Breast epithelium (tissue), 4 donors: ENCODE results near the gene PON1. TPM values are rescaled to one million over a fixed set of nuclear protein-coding genes. Genes with fewer than 3 reads are reported as not detected.

ENCODE experiments used
- DNase-seq, 2 donors: peaks; one replicate each; pipeline ENCODE4 v3.0.0-alpha.2; 2019; ENCODE audit warnings: low spot score in 2 of 2
- H3K27ac ChIP-seq, 2 donors: fragments of 200-600 bp; sonication (generic) in 1 of 2; one replicate each; pipeline ENCODE4 v1.5.1; 2016 to 2019; ENCODE audit warnings: mild to moderate bottlenecking in 1 of 2
- H3K27me3 ChIP-seq, 2 donors: fragments of 200-600 bp; sonication (generic) in 1 of 2; one replicate each; pipeline versions ENCODE4 v1.5.1 to v1.6.0; 2017 to 2019; ENCODE audit warnings: control low read depth in 1 of 2, mild to moderate bottlenecking in 1 of 2
- H3K36me3 ChIP-seq: fragments of 200-600 bp; one replicate; pipeline ENCODE4 v1.5.1; 2019
- H3K4me1 ChIP-seq, 2 donors: fragments of 200-600 bp; sonication (generic); one replicate each; pipeline ENCODE4 v1.5.1; 2016 to 2019; ENCODE audit warnings: control low read depth in 1 of 2
- H3K4me3 ChIP-seq, 3 donors: fragments of 200-600 bp; sonication (generic); 1 replicate in 2 of 3; 2 replicates in 1 of 3; pipeline ENCODE4 v1.5.1; 2016 to 2019; ENCODE audit warnings: mild to moderate bottlenecking in 3 of 3, moderate library complexity in 2 of 3
- H3K9me3 ChIP-seq, 2 donors: fragments of 200-600 bp; sonication (generic) in 1 of 2; one replicate each; pipeline ENCODE4 v1.5.1; 2016 to 2019; ENCODE audit warnings: control low read depth in 1 of 2
- POLR2A ChIP-seq: fragments of 450-650 bp; IDR thresholded peaks from one replicate; pipeline ENCODE4 v1.6.1; 2016; ENCODE audit warnings: antibody characterized with exemption, mild to moderate bottlenecking, moderate library complexity
- POLR2AphosphoS5 ChIP-seq, 3 donors: sonication (generic); formaldehyde crosslinking; IDR thresholded peaks; one replicate each; pipeline ENCODE4 v1.6.1; 2017; ENCODE audit warnings: antibody characterized with exemption in 3 of 3
- intact Hi-C: fragments of 100-400 bp; cut with DNase I; formaldehyde crosslinking; loops from one replicate; pipeline ENCODE4 v1.15.1; 2023; ENCODE audit warnings: low total_unique reads
- total RNA-seq, 3 donors: library from RNA; depleted of rRNA; stranded (reverse); fragments of >200 nt; gene quantifications; one replicate each; pipeline ENCODE4 v1.1.0, GENCODE V29; 2016
- TF ChIP-seq, protein P1 (sequence below), 3 donors: fragments of 450-650 bp; IDR thresholded peaks; one replicate each; pipeline ENCODE4 v1.5.1; 2016 to 2017; ENCODE audit warnings: antibody characterized with exemption in 3 of 3, mild to moderate bottlenecking in 3 of 3, moderate library complexity in 3 of 3

The PON1 gene
- total RNA-seq, 3 donors from 2014 or later = 0.29 to 0.66 TPM; not detected in 1

- intact Hi-C loops = no loop called here
- TF ChIP-seq POLR2A (no peak), POLR2AphosphoS5 (IDR thresholded peaks at IDR 0.05) (no peak)
- TF ChIP-seq, protein P1, sequence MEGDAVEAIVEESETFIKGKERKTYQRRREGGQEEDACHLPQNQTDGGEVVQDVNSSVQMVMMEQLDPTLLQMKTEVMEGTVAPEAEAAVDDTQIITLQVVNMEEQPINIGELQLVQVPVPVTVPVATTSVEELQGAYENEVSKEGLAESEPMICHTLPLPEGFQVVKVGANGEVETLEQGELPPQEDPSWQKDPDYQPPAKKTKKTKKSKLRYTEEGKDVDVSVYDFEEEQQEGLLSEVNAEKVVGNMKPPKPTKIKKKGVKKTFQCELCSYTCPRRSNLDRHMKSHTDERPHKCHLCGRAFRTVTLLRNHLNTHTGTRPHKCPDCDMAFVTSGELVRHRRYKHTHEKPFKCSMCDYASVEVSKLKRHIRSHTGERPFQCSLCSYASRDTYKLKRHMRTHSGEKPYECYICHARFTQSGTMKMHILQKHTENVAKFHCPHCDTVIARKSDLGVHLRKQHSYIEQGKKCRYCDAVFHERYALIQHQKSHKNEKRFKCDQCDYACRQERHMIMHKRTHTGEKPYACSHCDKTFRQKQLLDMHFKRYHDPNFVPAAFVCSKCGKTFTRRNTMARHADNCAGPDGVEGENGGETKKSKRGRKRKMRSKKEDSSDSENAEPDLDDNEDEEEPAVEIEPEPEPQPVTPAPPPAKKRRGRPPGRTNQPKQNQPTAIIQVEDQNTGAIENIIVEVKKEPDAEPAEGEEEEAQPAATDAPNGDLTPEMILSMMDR (IDR thresholded peaks at IDR 0.05) = no peak
- no peaks in the 10 kb centered on the region for H3K27me3 ChIP-seq
- no peaks in the 10 kb centered on the region for H3K36me3 ChIP-seq
- H3K9me3 ChIP-seq = no peaks in the 10 kb centered on the region
- no peak overlapping the region for H3K4me3 ChIP-seq
- no peak for DNase-seq
- no peak overlapping the region for H3K27ac ChIP-seq
- H3K4me1 ChIP-seq = no peaks in the 10 kb centered on the region
Measured at GRCh38 chr7:95286096-95286495, 38.2 kb downstream of the PON1 start.

GRCh38 chr7:95279417-95279816 lies 44.9 kb downstream of the PON1 start:
- Histone ChIP-seq H3K27me3 (no peaks in the 10 kb centered on the region), H3K36me3 (no peaks in the 10 kb centered on the region), H3K4me1 (no peaks in the 10 kb centered on the region), H3K27ac (no peak overlapping the region), H3K9me3 (no peaks in the 10 kb centered on the region), H3K4me3 (no peak overlapping the region)
- intact Hi-C loops = no loop called here
- TF ChIP-seq POLR2A (no peak), POLR2AphosphoS5 (IDR thresholded peaks at IDR 0.05) (no peak)
- TF ChIP-seq, protein P1 (IDR thresholded peaks at IDR 0.05) = no peak
- no peak for DNase-seq

DNA sequence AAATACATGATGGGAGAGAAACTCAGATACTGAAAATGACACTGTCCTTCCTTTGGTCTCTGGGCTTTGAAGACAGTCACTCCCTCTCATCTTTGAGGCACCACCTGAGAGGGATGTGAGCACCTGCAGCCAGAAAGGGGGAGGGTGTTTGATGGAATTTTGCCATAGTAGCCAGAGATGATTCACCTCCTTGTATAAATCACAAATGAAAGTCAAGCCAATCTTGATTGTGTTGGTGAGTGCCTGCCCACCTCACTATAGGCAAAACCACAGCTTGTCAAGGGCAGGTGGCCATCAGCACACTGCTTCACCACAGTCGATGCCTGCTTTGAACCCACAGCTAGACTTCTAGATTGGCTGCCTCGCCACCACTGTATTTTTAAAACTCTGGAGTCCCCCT lies 48.2 kb downstream of the PON1 start:
- H3K4me3 ChIP-seq = no peak overlapping the region
- no peaks in the 10 kb centered on the region for H3K9me3 ChIP-seq
- no peak overlapping the region for H3K27ac ChIP-seq
- no peaks in the 10 kb centered on the region for H3K36me3 ChIP-seq
- intact Hi-C loops = no loop called here
- H3K27me3 ChIP-seq = no peaks in the 10 kb centered on the region
- H3K4me1 ChIP-seq = no peaks in the 10 kb centered on the region
- no peak for TF ChIP-seq POLR2AphosphoS5 (IDR thresholded peaks at IDR 0.05)
- no peak for TF ChIP-seq POLR2A
- TF ChIP-seq, protein P1 (IDR thresholded peaks at IDR 0.05) = no peak
- no peak for DNase-seq

DNA sequence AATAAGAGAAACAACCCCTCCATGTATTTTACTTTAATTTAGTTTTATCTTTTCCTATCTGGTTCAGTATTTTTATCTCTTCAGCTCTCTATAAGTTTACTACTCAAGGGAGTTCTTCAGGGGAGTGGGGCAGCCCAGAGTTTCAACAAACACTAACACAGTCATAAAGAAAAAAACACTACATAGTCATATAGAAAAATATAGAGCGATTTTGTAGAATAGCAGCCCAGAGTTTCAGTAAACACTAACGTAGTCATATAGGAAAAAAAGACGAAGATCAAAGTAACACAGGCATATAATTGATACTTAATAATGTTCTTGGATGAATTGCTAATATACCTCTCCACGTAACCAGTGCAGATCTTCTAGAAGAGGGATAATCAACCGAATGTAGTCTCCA lies 54.7 kb downstream of the PON1 start:
- intact Hi-C loops = no loop called here
- Histone ChIP-seq H3K9me3 (no peaks in the 10 kb centered on the region), H3K36me3 (no peaks in the 10 kb centered on the region), H3K27me3 (no peaks in the 10 kb centered on the region), H3K4me3 (no peak overlapping the region), H3K4me1 (no peaks in the 10 kb centered on the region), H3K27ac (no peak overlapping the region)
- TF ChIP-seq POLR2A (no peak), POLR2AphosphoS5 (IDR thresholded peaks at IDR 0.05) (no peak)
- TF ChIP-seq, protein P1 (IDR thresholded peaks at IDR 0.05) = no peak
- DNase-seq = no peak

DNA sequence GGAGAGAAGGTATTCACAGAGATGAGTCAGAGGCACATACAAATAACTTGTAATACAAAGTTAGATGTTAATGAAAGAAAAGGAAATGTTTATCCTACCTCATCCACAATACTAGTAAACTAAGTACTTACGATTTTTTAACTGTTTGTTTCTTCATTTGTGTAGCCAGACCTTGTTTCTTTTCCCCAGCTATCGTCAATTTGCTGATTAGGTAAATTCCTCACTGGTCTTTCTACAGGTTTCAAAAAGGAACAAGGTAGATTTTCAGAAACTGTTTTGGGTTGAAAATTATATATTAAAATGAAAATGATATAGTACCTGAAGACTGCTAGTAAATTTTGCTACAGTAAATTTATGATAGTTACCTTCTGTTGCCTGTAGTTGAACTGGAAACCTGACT lies 56.6 kb downstream of the PON1 start:
- no peak for DNase-seq
- Histone ChIP-seq H3K36me3 (no peaks in the 10 kb centered on the region), H3K27me3 (no peaks in the 10 kb centered on the region), H3K4me1 (no peaks in the 10 kb centered on the region), H3K4me3 (no peak overlapping the region), H3K9me3 (no peaks in the 10 kb centered on the region), H3K27ac (no peak overlapping the region)
- TF ChIP-seq, protein P1 (IDR thresholded peaks at IDR 0.05) = no peak
- TF ChIP-seq POLR2AphosphoS5 (IDR thresholded peaks at IDR 0.05) = no peak
- no peak for TF ChIP-seq POLR2A
- intact Hi-C loops = no loop called here
